Fibroblast of upper back skin (primary cell): Measurements from ENCODE around the gene FKRP.
"Not testable (repeated sequence)": the region's sequence is repeated elsewhere in the genome, so short reads cannot be mapped to it uniquely, and the experiment has no call there.

ENCODE experiments used
- DNase-seq: peaks from one replicate; pipeline ENCODE4 v3.0.0-alpha.2; 2013

Gene FKRP

GRCh38 chr19:46745521-46746280 lies at the start of gene FKRP:
TSS of gene FKRP (plus strand) at chr19:46746057. CDS start at chr19:46755451, 9,394 bp downstream.
- no peak for DNase-seq

GRCh38 chr19:46696866-46697203 lies 49.0 kb upstream of the FKRP start:
- no peak for DNase-seq

GRCh38 chr19:46697204-46697960 lies 48.5 kb upstream of the FKRP start:
- peak; percentile 66 for DNase-seq

GRCh38 chr19:46698395-46699321 lies 47.2 kb upstream of the FKRP start:
- DNase-seq: no peak

- DNase-seq: no peak
Measured at GRCh38 chr19:46700704-46701103, 45.2 kb upstream of the FKRP start.

GRCh38 chr19:46704379-46705076 lies 41.3 kb upstream of the FKRP start:
- DNase-seq: peak; percentile 36

- no peak for DNase-seq
Measured at GRCh38 chr19:46710687-46711086, 35.2 kb upstream of the FKRP start.

GRCh38 chr19:46712768-46713338 lies 33.0 kb upstream of the FKRP start:
- DNase-seq: not testable (repeated sequence)

GRCh38 chr19:46713781-46714443 lies 31.9 kb upstream of the FKRP start:
- DNase-seq: peak; percentile 80

- no peak for DNase-seq
Measured at GRCh38 chr19:46714444-46715106, 31.3 kb upstream of the FKRP start.

GRCh38 chr19:46715620-46715974 lies 30.3 kb upstream of the FKRP start:
- DNase-seq: no peak

- no peak for DNase-seq
Measured at GRCh38 chr19:46715975-46716671, 29.7 kb upstream of the FKRP start.

GRCh38 chr19:46716672-46717033 lies 29.2 kb upstream of the FKRP start:
- no peak for DNase-seq

GRCh38 chr19:46717034-46717715 lies 28.7 kb upstream of the FKRP start, which contains the start of gene PRKD2:
TSS of gene PRKD2 (minus strand) at chr19:46717114. CDS start at chr19:46716370, 744 bp downstream.
- peak; percentile 78 for DNase-seq

GRCh38 chr19:46717716-46718143 lies 28.1 kb upstream of the FKRP start:
- no peak for DNase-seq

GRCh38 chr19:46718157-46718933 lies 27.5 kb upstream of the FKRP start:
- DNase-seq: no peak

GRCh38 chr19:46718934-46719622 lies 26.8 kb upstream of the FKRP start:
- no peak for DNase-seq
